ENCODE data around the gene CASP7.
"Not testable (repeated sequence)": the region's sequence is repeated elsewhere in the genome, so short reads cannot be mapped to it uniquely, and the experiment has no call there.

The CASP7 gene

DNA sequence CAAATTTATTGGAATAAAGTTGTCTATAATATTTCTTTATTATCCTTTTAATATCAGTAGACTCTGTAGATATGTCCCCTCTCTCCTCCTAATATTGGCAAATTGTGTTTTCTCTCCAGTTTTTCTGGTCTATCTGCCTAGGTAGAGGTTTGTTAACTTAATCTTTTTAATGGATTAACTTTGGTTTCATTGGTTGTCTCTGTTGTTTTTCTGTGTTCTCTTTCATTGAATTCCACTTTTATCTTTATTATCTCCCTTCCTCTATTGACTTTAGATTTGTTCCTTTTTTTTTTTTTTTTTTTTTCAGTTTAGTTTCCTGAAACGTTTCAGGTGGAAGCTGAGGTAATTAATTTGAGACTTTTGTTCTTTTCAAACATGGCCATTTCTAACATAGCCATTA lies 82.4 kb downstream of the CASP7 start:
- no peak for DNase-seq

DNA sequence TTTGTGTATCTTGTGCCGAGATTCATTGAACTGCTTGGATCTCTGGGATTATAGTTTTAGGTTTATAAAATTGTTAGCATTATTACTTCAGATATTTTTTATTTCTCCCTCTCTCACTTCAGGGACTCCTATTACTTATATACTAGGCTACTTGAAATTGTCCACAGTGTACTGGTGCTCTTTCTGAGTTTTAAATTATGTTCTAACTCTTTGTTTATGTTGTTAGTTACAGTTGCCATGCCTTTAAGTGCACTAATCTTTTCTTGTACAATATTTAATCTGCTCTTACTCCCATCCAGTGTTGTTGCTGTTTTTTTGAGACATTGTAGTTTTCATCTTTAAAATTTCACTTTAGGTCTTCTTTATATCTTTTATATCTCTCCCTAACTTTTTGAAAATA lies 84.9 kb downstream of the CASP7 start:
- DNase-seq: no peak

DNA sequence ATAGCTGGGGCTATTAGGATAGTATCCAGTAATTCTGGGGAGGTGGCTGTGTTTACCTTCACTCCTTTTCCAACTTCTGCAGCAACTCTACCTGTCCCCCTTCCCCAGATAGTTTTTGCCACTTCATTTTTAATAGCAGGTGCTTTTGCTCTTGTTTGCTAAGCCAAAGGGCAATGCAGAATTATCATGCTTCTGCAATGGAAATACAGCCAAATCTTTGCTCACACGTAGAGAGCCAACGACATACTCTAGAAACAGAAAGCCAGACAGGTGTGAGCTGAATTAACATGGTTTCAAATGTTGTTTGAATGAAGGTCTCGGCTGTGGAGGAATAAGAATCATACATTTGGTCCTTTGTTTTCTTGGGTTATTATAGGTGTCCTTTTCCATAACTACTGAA lies 86.2 kb downstream of the CASP7 start:
- DNase-seq: no peak

DNA sequence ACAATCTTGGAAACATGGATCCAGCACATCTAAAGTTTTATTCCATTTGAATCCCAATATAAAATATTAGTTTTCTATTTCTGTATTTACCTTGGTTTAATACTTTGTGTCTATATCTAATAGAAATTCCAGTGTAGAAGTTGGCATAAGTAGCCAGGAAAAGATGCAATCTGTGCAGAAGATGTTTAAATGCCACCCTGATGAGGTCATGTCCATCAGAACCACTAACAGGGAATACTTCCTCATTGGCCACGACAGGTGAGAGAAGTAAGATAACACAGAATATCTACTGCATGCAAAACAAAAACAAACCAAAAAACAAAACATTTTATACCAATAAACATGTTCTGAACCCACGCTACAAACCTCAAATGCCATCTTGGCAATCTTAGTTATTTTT lies 87.5 kb downstream of the CASP7 start:
- no peak for DNase-seq

DNA sequence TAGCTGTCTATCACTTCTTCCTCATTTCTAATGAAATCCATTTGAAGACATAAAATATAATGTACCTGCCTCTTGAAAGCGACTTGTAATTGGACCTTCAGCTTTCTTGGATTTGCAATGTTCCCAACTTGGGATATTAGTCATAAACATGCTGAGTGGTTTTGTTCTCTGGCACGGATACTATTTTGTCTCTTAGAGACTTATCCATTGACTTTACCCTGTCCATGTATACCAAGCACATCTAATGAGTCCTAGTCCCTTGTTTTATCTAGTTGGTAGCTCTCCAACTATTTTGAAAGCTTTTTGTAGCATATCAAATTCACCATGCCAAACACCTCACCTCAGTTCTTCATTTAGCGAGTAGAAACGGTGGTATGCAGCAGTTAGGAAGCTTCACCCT lies 90.6 kb downstream of the CASP7 start:
- no peak for DNase-seq

DNA sequence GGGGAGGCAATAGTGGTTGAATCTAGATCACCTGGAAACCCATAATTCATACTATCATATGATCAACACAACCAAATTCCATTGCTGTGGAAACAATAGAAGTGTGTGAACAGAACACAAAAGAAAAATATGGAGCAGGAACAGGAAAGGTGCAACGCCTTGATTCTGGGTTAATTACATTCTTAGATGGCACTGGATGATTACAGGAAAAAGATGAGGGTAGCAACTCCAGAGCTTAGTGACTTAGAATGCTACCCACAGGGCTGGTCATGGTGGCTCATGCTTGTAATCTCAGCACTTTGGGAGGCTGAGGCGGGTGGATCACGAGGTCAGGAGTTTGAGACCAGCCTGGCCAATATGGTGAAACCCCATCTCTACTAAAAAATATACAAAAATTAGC lies 91.4 kb downstream of the CASP7 start:
- not testable (repeated sequence) for DNase-seq

DNA sequence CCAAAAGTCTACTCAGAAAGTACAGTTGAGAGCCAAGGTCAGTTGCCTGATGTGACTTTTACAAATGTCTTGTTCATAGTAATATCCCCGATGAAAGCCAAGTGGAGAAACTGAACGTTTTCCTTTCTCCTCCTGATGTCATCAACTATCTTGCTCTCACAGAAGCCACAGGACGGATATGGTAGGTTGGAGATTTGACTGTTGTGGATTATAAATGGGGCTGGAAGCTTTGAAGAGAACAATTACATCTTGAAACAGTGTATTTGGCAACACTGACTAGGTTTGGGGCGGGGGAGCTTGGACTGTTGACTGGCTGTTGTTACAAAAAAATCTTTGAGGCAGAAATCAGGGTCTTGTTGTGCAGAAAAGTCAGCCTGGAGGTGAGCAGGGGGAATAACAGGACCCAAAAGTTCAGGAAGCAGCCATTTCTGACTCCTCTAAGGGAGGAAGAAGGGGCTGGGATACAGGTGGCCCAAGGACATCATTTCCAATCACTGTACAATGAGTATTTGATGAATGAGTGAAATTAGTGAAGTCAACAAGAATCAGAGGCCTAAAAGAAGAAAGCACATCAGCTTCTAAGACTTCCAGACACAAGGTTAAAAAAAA lies 96.1 kb downstream of the CASP7 start:
- no peak for DNase-seq

DNA sequence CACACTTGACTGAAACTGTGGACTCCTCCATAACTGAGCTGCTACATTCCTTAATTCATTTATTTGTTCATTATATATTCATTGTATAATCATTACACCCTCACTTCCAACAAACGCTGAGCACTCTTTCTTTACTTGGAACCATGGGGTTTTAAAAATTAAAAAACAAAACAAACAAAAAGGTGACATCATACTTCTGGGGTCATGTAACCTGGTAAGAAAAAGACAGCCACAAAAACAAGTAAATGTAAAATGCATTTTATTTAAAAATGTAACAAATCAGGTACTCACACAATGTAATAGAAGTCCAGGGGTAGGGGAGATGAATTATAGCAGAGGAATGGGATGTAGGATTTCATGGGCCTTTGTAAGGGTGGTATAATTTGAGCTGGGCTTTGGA lies 96.8 kb downstream of the CASP7 start:
- DNase-seq: no peak

All from DMS 273 treated with DMSO at 0.1 percent for 48 hours (cell line).